C4-2B (cell line): ENCODE data around the gene C17orf100.
A peak's percentile ranks its signal among the peaks of the same experiment; 100 is the strongest.

ENCODE experiments used
- H3K27ac ChIP-seq: fragments of 450-650 bp; 2 replicates; pipeline ENCODE4 v1.5.1; 2017
- CTCF ChIP-seq: fragments of 450-650 bp; conservative IDR thresholded peaks from 2 replicates; pipeline ENCODE4 v1.5.1; 2017; ENCODE audit warnings: mild to moderate bottlenecking
- ZFX ChIP-seq: fragments of 450-650 bp; IDR thresholded peaks from 2 replicates; pipeline ENCODE4 v1.6.1; 2017

C17orf100 gene

GRCh38 chr17:6682339-6682738 is 30.8 kb downstream of the C17orf100 start:
- no peak overlapping the region for H3K27ac ChIP-seq
- TF ChIP-seq ZFX = no peak

DNA sequence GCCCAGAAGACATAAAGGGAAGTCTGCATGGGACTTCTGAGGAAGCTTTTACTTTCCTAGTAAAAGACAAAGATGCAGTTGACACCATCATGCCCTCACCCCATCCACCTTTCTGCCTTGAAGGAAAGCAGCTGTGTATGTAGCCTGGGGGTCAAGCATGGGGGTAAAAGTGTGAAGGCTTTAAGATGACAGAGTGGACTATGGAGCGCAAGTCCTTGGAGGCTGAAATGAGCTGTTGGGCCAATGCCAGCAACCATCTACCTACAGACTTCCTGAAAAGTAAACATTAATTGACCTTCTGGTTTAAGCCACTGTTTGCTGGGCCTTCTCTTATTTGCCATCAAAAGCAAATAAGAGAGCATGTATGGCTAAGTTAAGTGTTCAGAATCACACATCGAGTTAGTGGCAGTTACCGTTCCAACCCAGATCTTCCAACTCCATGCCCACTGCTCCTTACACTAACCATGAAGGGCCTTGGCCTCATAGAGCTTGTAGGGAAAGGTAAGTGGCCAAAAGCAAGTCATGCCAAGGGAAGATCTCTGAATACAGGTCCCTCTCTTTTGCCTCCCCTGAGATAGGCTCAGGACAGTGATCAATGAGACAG is 31.6 kb downstream of the C17orf100 start:
- TF ChIP-seq ZFX = no peak
- peak overlapping the region; percentile 36 for H3K27ac ChIP-seq

GRCh38 chr17:6683730-6684459 is 32.3 kb downstream of the C17orf100 start:
- TF ChIP-seq CTCF (no peak), ZFX (no peak)
- peak overlapping the region; percentile 36 for H3K27ac ChIP-seq

DNA sequence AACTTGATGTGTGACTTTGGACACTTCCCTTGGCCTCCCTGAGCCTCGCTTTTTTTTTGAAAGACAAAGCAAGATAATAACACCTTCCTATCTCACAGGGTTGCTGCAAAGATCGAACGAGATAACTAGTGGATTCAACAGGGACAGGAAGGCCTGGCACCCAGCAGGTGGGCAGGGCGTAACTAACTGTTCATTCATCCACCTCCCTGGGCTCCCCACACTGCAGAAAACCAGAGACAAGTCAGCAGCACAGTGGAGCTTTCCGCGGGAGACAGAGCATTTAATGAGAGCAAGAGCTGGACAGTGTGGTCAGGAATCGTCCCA is 32.9 kb downstream of the C17orf100 start:
- TF ChIP-seq CTCF (no peak), ZFX (no peak)
- no peak overlapping the region for H3K27ac ChIP-seq

DNA sequence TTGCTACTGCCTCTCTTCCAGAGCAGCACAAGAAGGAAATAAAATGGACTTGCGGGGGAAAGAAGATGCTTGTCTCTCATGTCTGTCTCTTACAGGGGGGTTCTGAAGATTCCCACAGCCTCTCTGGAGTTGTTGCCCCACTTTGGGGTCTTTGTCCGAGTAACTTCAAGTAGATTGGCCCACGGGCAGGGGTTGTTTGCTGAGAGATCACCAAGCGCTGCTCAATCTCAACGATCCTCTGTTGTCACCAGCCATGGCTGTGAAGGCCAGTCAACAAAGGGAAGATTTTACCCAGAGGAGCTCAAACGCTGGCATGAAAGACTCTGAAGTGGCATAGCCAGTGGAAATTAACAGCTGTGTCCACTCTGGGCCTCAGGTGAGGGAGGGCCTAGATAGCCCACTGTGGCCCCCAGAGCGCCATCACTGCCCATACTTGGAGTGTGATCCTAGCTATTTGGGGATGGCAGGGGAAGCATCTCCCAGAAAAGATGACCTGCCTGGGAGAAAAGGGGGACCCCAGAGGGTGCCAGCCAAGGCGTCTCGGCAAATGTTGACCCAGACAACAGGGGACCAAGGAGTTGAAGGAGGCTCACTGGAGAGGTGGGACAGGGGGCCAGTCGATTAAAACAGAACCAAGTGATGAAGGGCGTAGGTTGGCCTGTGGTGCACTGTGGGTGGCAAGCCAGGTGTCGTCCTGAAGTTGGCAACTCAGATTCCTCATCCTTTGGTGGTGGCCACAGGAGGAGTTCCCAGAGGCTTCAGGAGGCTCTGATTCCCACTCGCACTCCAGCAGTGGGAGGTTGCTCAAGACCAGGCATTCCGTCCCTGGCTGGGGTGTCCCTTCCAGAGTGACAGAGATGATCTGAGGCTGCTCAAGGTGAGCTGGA is 33.6 kb downstream of the C17orf100 start:
- no peak overlapping the region for H3K27ac ChIP-seq
- TF ChIP-seq CTCF (no peak), ZFX (no peak)

DNA sequence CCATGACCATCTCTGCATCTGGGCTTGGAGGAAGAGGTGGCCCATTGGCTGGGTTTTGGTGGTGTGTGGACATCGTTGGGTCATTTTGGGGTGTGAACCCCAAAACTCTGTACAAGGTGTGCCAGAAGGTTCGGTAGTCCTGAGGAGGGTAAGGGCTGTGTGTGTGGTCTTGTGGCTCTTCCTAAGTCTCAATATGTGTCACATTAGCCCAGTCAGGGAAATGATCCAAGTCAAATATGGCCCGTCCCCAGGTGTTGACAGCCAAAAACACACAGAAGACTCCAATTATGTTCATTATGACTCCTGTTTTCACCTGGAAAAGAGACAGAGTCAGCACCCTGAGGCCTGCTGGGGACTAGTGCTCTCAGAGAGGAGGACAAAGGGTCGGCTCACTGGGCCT is 34.5 kb downstream of the C17orf100 start:
- H3K27ac ChIP-seq = no peak overlapping the region
- TF ChIP-seq CTCF (no peak), ZFX (no peak)

DNA sequence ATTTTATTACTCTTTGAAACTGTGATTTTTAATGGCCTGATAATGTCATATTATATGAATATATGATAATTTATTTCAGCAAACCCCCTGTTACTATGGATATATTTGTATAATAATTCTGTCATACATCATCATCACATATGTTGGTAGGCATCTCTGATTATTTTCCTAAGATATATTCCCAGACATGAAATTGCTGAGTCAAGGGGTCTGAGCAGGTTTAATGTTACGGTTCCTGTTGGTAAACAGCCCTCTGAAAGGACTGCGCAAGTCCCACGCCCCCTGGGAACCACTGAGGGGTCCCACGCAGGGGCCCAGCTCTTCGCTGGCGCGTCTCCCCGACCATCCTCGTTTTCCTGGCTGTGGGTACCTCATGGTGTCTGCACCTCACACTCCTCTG is 37.4 kb downstream of the C17orf100 start:
- TF ChIP-seq ZFX = no peak
- no peak for TF ChIP-seq CTCF
- no peak overlapping the region for H3K27ac ChIP-seq

GRCh38 chr17:6690641-6691040 is 39.1 kb downstream of the C17orf100 start:
- no peak overlapping the region for H3K27ac ChIP-seq
- TF ChIP-seq CTCF = no peak
